A673 (cell line): ENCODE results near the gene GPATCH2.

Source experiments
- EZH2 ChIP-seq: fragments of 200-600 bp; sonication (generic); IDR thresholded peaks from 2 replicates; pipeline ENCODE4 v1.6.1; 2017; ENCODE audit warnings: borderline replicate concordance, low read depth, mild to moderate bottlenecking, mixed read lengths, antibody characterized with exemption, low read length; ENCODE audit not compliant: poor library complexity, severe bottlenecking
- TF ChIP-seq, protein P1 (sequence below): fragments of 300-800, 200-600 bp; sonication (generic); conservative IDR thresholded peaks from 2 replicates; pipeline ENCODE4 v1.5.1; 2017; ENCODE audit warnings: low read depth, mild to moderate bottlenecking, antibody characterized with exemption, low read length, moderate library complexity, mixed read lengths

- TF ChIP-seq, protein P1, sequence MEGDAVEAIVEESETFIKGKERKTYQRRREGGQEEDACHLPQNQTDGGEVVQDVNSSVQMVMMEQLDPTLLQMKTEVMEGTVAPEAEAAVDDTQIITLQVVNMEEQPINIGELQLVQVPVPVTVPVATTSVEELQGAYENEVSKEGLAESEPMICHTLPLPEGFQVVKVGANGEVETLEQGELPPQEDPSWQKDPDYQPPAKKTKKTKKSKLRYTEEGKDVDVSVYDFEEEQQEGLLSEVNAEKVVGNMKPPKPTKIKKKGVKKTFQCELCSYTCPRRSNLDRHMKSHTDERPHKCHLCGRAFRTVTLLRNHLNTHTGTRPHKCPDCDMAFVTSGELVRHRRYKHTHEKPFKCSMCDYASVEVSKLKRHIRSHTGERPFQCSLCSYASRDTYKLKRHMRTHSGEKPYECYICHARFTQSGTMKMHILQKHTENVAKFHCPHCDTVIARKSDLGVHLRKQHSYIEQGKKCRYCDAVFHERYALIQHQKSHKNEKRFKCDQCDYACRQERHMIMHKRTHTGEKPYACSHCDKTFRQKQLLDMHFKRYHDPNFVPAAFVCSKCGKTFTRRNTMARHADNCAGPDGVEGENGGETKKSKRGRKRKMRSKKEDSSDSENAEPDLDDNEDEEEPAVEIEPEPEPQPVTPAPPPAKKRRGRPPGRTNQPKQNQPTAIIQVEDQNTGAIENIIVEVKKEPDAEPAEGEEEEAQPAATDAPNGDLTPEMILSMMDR, result no peak
- no peak for TF ChIP-seq EZH2
These were observed 11.6 kb upstream of the GPATCH2 start for GRCh38 chr1:217642455-217642854.
